Ramos (cell line): ENCODE measurements around the gene ZKSCAN8.
"Not testable (repeated sequence)": the region's sequence is repeated elsewhere in the genome, so short reads cannot be mapped to it uniquely, and the experiment has no call there.

ENCODE experiments used
- in situ Hi-C: fragments of 300-500 bp; cut with MboI; formaldehyde crosslinking; loops from one replicate; pipeline ENCODE4 v1.14.3; 2022; ENCODE audit warnings: low sequenced_read_pairs; ENCODE audit not compliant: unreplicated experiment

ZKSCAN8 gene

GRCh38 chr6:28141500-28142329, at the start of gene ZKSCAN8:
Gene ZKSCAN8, plus strand, starts transcription at chr6:28141883. Its CDS starts 6,525 bp downstream, at chr6:28148408.
- in situ Hi-C loops = no loop called here

GRCh38 chr6:28102222-28102621, 39.5 kb upstream of the ZKSCAN8 start:
- in situ Hi-C loops = not testable (repeated sequence)

GRCh38 chr6:28102699-28103098, 39.0 kb upstream of the ZKSCAN8 start:
- in situ Hi-C loops = not testable (repeated sequence)

GRCh38 chr6:28104392-28105244, 37.1 kb upstream of the ZKSCAN8 start:
- in situ Hi-C loops = no loop called here

GRCh38 chr6:28105245-28105639, 36.4 kb upstream of the ZKSCAN8 start:
- in situ Hi-C loops = no loop called here

- in situ Hi-C loops = no loop called here
These were observed 34.2 kb upstream of the ZKSCAN8 start for GRCh38 chr6:28107506-28107905.

- in situ Hi-C loops = no loop called here
These were observed 29.7 kb upstream of the ZKSCAN8 start for GRCh38 chr6:28111964-28112363.

- in situ Hi-C loops = no loop called here
These were observed 25.9 kb upstream of the ZKSCAN8 start for GRCh38 chr6:28115799-28116198.

- in situ Hi-C loops = no loop called here
These were observed 24.2 kb upstream of the ZKSCAN8 start for GRCh38 chr6:28117386-28118050.

- in situ Hi-C loops = no loop called here
These were observed 23.5 kb upstream of the ZKSCAN8 start for GRCh38 chr6:28118217-28118616.

- in situ Hi-C loops = loop anchor here (10.0 kb wide), 1 partner anchor 217 kb away; no protein-coding TSS in a partner anchor
These were observed 19.8 kb upstream of the ZKSCAN8 start for GRCh38 chr6:28121876-28122275.

GRCh38 chr6:28122283-28122682, 19.4 kb upstream of the ZKSCAN8 start:
- in situ Hi-C loops = loop anchor here (10.0 kb wide), 1 partner anchor 217 kb away; no protein-coding TSS in a partner anchor

GRCh38 chr6:28124350-28124970, 17.2 kb upstream of the ZKSCAN8 start, which contains the start of gene ZSCAN16:
Gene ZSCAN16, plus strand, starts transcription at chr6:28124609. Its CDS starts 835 bp downstream, at chr6:28125444.
- in situ Hi-C loops = loop anchor here (10.0 kb wide), 1 partner anchor 220 kb away; no protein-coding TSS in a partner anchor

- in situ Hi-C loops = loop anchor here (10.0 kb wide), 1 partner anchor 220 kb away; no protein-coding TSS in a partner anchor
These were observed 16.7 kb upstream of the ZKSCAN8 start for GRCh38 chr6:28124971-28125353.

GRCh38 chr6:28125401-28125800, 16.3 kb upstream of the ZKSCAN8 start:
- in situ Hi-C loops = loop anchor here (10.0 kb wide), 1 partner anchor 221 kb away; no protein-coding TSS in a partner anchor

- in situ Hi-C loops = no loop called here
These were observed 7.7 kb upstream of the ZKSCAN8 start for GRCh38 chr6:28134015-28134414.

- in situ Hi-C loops = no loop called here
These were observed 7.0 kb upstream of the ZKSCAN8 start for GRCh38 chr6:28134716-28135115.

- in situ Hi-C loops = no loop called here
These were observed 6.3 kb upstream of the ZKSCAN8 start for GRCh38 chr6:28135393-28135792.

- in situ Hi-C loops = no loop called here
These were observed 4.8 kb upstream of the ZKSCAN8 start for GRCh38 chr6:28136585-28137504.
